ENCODE data around the gene MMD.

The MMD gene

DNA sequence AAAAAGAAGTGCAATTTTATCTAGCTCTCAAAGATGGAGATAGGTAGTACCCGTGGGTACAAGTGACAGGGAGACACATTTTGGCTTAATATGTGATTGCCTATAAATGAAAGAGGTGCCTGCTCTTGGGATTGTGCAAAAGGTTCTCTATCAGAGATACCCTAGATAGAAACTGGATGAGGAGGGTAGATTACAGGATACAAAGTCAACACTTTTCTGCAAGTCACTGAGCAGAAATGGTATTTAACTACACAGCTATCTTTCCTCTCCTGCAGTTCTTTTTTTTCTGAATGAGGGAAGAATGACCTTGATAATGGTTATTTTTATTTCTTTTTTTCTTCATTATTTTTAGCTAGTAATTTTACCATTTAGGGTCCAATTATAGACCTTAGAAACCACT, 67.6 kb downstream of the MMD start:
- in situ Hi-C loops (cut with MboI; ENCODE audit: low sequenced_read_pairs): no loop called here

GRCh38 chr17:55351226-55351625, 70.4 kb downstream of the MMD start:
- in situ Hi-C loops (cut with MboI; ENCODE audit: low sequenced_read_pairs): no loop called here

- in situ Hi-C loops (cut with MboI; ENCODE audit: low sequenced_read_pairs): no loop called here
These were observed 70.8 kb downstream of the MMD start for GRCh38 chr17:55350825-55351205.

GRCh38 chr17:55348749-55349354, 72.8 kb downstream of the MMD start:
- in situ Hi-C loops (cut with MboI; ENCODE audit: low sequenced_read_pairs): no loop called here

DNA sequence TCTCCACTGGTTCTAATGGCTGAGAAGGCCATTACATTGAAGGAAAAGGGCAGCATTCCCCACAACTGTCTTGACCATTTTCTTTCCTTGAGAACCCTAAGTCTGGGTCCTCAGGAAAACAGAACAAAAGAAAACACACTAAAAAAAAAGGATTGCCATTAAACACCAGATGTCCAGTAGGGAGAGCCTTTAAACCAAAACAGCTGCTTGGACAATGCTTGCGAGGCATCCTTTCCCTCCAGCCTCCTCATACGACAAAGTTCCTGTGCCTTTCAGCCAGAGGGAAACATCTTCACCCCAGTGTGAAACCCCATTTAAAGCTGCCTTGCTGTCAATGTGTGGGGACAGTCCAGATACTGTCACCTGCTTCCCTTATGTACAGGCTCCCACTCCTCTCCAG, 74.3 kb downstream of the MMD start:
- in situ Hi-C loops (cut with MboI; ENCODE audit: low sequenced_read_pairs): no loop called here

DNA sequence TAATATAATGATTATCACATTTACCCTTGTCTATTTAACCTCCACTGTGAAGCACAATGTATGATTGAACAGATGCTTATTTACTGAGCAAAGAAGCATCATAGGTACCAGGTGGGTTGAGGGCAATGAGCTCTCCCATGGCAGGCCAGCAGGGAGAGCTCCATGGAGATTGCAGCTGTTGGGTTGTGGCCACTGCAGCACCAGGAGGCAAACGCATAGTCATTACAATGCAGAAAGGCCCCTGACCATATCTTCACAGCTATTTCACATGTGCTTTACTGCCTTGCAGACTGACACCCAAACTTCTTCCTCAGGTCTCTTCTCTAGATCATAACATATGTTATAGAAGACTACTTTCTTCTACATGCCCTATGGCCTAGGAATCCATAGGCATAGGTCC, 75.0 kb downstream of the MMD start:
- in situ Hi-C loops (cut with MboI; ENCODE audit: low sequenced_read_pairs): no loop called here

GRCh38 chr17:55345132-55345531, 76.5 kb downstream of the MMD start:
- in situ Hi-C loops (cut with MboI; ENCODE audit: low sequenced_read_pairs): no loop called here

DNA sequence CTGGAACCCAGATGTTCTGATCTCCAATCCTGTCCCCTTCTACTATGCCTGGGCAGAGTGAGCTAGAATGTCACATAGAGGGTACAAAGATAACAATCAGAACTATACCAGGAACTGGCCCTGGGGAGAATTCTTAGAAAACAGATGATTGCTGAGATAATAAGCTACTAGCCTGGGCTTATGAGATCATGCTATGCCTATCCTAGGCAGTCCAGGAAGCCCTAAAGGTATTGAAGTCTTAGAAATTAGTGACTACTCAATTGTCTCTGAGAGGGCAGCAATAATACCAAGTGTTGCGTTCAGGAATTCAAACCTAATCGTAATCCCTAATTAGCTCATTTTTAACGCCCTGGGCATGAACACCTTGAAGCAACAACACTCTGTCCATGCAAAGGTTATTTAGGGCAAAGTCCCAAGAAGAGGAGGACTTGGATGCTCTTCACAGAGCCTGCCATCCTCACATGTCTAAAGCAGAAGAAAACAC, 77.1 kb downstream of the MMD start:
- in situ Hi-C loops (cut with MboI; ENCODE audit: low sequenced_read_pairs): no loop called here

- in situ Hi-C loops (cut with MboI; ENCODE audit: low sequenced_read_pairs): no loop called here
These were observed 77.6 kb downstream of the MMD start for GRCh38 chr17:55343900-55344513.

- in situ Hi-C loops (cut with MboI; ENCODE audit: low sequenced_read_pairs): no loop called here
These were observed 78.6 kb downstream of the MMD start for GRCh38 chr17:55342800-55343585.

Data from HL-60/S4 (cell line).